Fibroblast of mammary gland (primary cell): ENCODE results near the gene GPR63.

Experiments used
- DNase-seq: peaks from one replicate; pipeline ENCODE4 v3.0.0-alpha.2; 2010; ENCODE audit warnings: low read depth
- H3K4me3 ChIP-seq: 2 replicates; pipeline ENCODE4 v1.5.1; 2011; ENCODE audit warnings: low read depth, mild to moderate bottlenecking, low read length, moderate library complexity; ENCODE audit not compliant: control insufficient read depth
- TF ChIP-seq, protein P1 (sequence below): conservative IDR thresholded peaks from 2 replicates; pipeline ENCODE4 v1.5.1; 2011; ENCODE audit warnings: low read depth, low read length, inconsistent platforms; ENCODE audit not compliant: control insufficient read depth, insufficient read depth

GPR63 gene

GRCh38 chr6:96749891-96750290 lies 87.4 kb downstream of the GPR63 start:
- no peak overlapping the region for H3K4me3 ChIP-seq
- TF ChIP-seq, protein P1, sequence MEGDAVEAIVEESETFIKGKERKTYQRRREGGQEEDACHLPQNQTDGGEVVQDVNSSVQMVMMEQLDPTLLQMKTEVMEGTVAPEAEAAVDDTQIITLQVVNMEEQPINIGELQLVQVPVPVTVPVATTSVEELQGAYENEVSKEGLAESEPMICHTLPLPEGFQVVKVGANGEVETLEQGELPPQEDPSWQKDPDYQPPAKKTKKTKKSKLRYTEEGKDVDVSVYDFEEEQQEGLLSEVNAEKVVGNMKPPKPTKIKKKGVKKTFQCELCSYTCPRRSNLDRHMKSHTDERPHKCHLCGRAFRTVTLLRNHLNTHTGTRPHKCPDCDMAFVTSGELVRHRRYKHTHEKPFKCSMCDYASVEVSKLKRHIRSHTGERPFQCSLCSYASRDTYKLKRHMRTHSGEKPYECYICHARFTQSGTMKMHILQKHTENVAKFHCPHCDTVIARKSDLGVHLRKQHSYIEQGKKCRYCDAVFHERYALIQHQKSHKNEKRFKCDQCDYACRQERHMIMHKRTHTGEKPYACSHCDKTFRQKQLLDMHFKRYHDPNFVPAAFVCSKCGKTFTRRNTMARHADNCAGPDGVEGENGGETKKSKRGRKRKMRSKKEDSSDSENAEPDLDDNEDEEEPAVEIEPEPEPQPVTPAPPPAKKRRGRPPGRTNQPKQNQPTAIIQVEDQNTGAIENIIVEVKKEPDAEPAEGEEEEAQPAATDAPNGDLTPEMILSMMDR: no peak

More at GRCh38 chr6:96749891-96750290, 87.4 kb downstream of the GPR63 start:
- DNase-seq: no peak
